ENCODE results near the gene HS6ST1.

The HS6ST1 gene

GRCh38 chr2:128235581-128235980 is 83.1 kb downstream of the HS6ST1 start:
- DNase-seq (ENCODE audit: low spot score): no peak

- no peak for DNase-seq (ENCODE audit: low spot score)
Measured at GRCh38 chr2:128234613-128235012, 84.1 kb downstream of the HS6ST1 start.

- DNase-seq (ENCODE audit: low spot score): no peak
Measured at GRCh38 chr2:128233790-128234395, 84.8 kb downstream of the HS6ST1 start.

GRCh38 chr2:128232965-128233789 is 85.5 kb downstream of the HS6ST1 start:
- DNase-seq (ENCODE audit: low spot score): peak; percentile 90

- no peak for DNase-seq (ENCODE audit: low spot score)
Measured at GRCh38 chr2:128228894-128229293, 89.8 kb downstream of the HS6ST1 start.

- no peak for DNase-seq (ENCODE audit: low spot score)
Measured at GRCh38 chr2:128227862-128228261, 90.8 kb downstream of the HS6ST1 start.

GRCh38 chr2:128219891-128220290 is 98.8 kb downstream of the HS6ST1 start:
- no peak for DNase-seq (ENCODE audit: low spot score)

- no peak for DNase-seq (ENCODE audit: low spot score)
Measured at GRCh38 chr2:128217671-128218070, 101.0 kb downstream of the HS6ST1 start.

GRCh38 chr2:128215897-128216642 is 102.6 kb downstream of the HS6ST1 start:
- DNase-seq (ENCODE audit: low spot score): no peak

All from ecto neural progenitor cell (in vitro differentiated cells).